NCI-H524 treated with DMSO at 0.1 percent for 48 hours (cell line): ENCODE results near the gene SERPIND1.
"Not testable (repeated sequence)": the region's sequence is repeated elsewhere in the genome, so short reads cannot be mapped to it uniquely, and the experiment has no call there.

ENCODE experiments used
- DNase-seq: peaks from one replicate; lab custom pipeline; 2025; lab: John Stamatoyannopoulos, UW

Gene SERPIND1

GRCh38 chr22:20773793-20774212 is at the start of gene SERPIND1:
TSS of gene SERPIND1 (plus strand) at chr22:20774113. CDS start at chr22:20779313, 5,200 bp downstream.
- no peak for DNase-seq

- DNase-seq = no peak
Observed at GRCh38 chr22:20724676-20725454, 49.0 kb upstream of the SERPIND1 start.

GRCh38 chr22:20725987-20726558 is 47.8 kb upstream of the SERPIND1 start:
- no peak for DNase-seq

GRCh38 chr22:20727118-20728015 is 46.5 kb upstream of the SERPIND1 start:
- DNase-seq = no peak

GRCh38 chr22:20728523-20729190 is 45.3 kb upstream of the SERPIND1 start:
- no peak for DNase-seq

- no peak for DNase-seq
Observed at GRCh38 chr22:20729194-20729593, 44.7 kb upstream of the SERPIND1 start.

GRCh38 chr22:20732431-20732830 is 41.5 kb upstream of the SERPIND1 start:
- DNase-seq = not testable (repeated sequence)

- not testable (repeated sequence) for DNase-seq
Observed at GRCh38 chr22:20735356-20736162, 38.4 kb upstream of the SERPIND1 start.

- not testable (repeated sequence) for DNase-seq
Observed at GRCh38 chr22:20736891-20737290, 37.0 kb upstream of the SERPIND1 start.

GRCh38 chr22:20738394-20739089 is 35.4 kb upstream of the SERPIND1 start:
- no peak for DNase-seq

- DNase-seq = no peak
Observed at GRCh38 chr22:20740222-20740951, 33.5 kb upstream of the SERPIND1 start.

GRCh38 chr22:20741008-20741633 is 32.8 kb upstream of the SERPIND1 start:
- DNase-seq = no peak

- DNase-seq = peak; percentile 32
Observed at GRCh38 chr22:20741634-20742581, 32.0 kb upstream of the SERPIND1 start.

GRCh38 chr22:20742764-20743163 is 31.1 kb upstream of the SERPIND1 start:
- no peak for DNase-seq

- no peak for DNase-seq
Observed at GRCh38 chr22:20744456-20744855, 29.5 kb upstream of the SERPIND1 start.

GRCh38 chr22:20745119-20745518 is 28.8 kb upstream of the SERPIND1 start:
- DNase-seq = no peak

GRCh38 chr22:20746431-20747189 is 27.3 kb upstream of the SERPIND1 start:
- no peak for DNase-seq
